SK-N-MC (cell line): Measurements from ENCODE around the gene CAPSL.
A peak's percentile ranks its signal among the peaks of the same experiment; 100 is the strongest.

ENCODE experiments used
- DNase-seq: peaks from one replicate; pipeline ENCODE4 v3.0.0-alpha.2; 2011; ENCODE audit warnings: low read depth, low spot score
- H3K27ac ChIP-seq: fragments of 200-600 bp; sonication (generic); 2 replicates; pipeline ENCODE4 v1.5.1; 2016; ENCODE audit warnings: mixed run types
- H3K36me3 ChIP-seq: fragments of 200-600 bp; sonication (generic); 2 replicates; pipeline ENCODE4 v1.6.1; 2017; ENCODE audit warnings: antibody characterized with exemption, low read length, mixed read lengths; ENCODE audit not compliant: insufficient read depth
- H3K4me3 ChIP-seq: fragments of 200-600 bp; sonication (generic); 2 replicates; pipeline ENCODE4 v1.5.1; 2016
- H3K9ac ChIP-seq: fragments of 200-600 bp; sonication (generic); 2 replicates; pipeline ENCODE4 v1.8.0; 2017; ENCODE audit warnings: mixed run types, mixed read lengths; ENCODE audit not compliant: insufficient read length
- H3K9me3 ChIP-seq: fragments of 200-600 bp; sonication (generic); 2 replicates; pipeline ENCODE4 v1.6.1; 2017; ENCODE audit warnings: low read depth, mild to moderate bottlenecking, antibody characterized with exemption, low read length, moderate library complexity, mixed read lengths
- EZH2 ChIP-seq: fragments of 200-600 bp; sonication (generic); IDR thresholded peaks from one replicate; pipeline ENCODE4 v1.6.1; 2017; ENCODE audit warnings: antibody characterized with exemption
- FOXP2 ChIP-seq: optimal IDR thresholded peaks from 2 replicates; pipeline ENCODE3; 2011; ENCODE audit warnings: mild to moderate bottlenecking, moderate library complexity; ENCODE audit not compliant: insufficient read depth; ENCODE audit errors: extremely low read length, control extremely low read depth
- POLR2AphosphoS5 ChIP-seq: IDR thresholded peaks from 2 replicates; pipeline ENCODE4 v1.6.1; 2012; ENCODE audit warnings: mild to moderate bottlenecking, low read depth, low read length, borderline replicate concordance

CAPSL gene

DNA sequence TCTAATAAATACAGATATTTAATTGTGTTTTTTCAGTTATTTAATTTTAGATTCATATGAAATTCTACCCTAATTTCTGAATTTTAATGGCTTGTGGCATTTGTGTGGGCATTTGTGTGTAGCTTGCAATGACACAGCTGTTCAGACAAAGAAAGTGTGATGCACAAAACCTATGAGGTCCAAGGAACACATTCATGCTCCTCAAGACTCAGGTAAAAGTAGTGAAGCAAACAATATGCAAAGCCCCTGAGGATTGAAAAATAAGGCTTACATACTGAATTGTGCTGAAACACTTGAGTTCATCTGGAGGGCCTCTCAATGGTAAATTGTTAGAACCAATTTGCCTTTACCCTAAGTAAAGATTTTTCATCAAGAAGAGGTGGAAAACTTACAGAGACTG lies 53.6 kb downstream of the CAPSL start:
- TF ChIP-seq EZH2 (no peak), FOXP2 (no peak), POLR2AphosphoS5 (no peak)
- Histone ChIP-seq H3K9me3 (no peaks in the 10 kb centered on the region), H3K9ac (no peak overlapping the region), H3K4me3 (no peak overlapping the region), H3K36me3 (no peaks in the 10 kb centered on the region), H3K27ac (no peak overlapping the region)
- DNase-seq: no peak

DNA sequence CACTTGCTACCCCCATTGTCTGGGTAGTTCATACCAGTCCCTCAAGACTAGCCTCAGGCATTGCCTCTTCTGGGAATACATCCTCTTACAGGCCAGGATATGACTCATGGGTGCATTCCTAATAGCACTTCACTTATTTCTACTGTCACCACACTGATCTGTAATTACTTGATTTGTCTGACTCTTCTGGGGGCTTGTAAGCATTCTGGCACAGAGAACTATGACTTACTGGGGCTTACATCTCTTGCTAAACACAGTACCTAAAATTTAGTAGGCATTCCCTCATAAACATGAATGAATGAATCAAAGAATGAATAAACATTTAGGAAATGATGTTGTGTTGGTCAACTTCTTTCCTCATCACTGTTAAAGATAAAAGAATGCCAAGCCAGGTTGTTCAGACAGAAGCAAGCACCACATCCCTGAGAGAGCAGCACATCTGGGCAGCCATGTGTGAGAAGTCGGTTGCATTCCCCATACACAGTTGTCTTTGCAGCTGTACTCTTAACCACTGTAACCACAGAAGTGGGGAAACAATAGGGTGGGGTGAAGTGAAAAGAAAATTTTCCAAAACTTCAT lies 54.1 kb downstream of the CAPSL start:
- H3K27ac ChIP-seq: no peak overlapping the region
- no peaks in the 10 kb centered on the region for H3K36me3 ChIP-seq
- peak; percentile 40 for DNase-seq
- no peak overlapping the region for H3K9ac ChIP-seq
- no peak for TF ChIP-seq FOXP2
- no peak for TF ChIP-seq EZH2
- no peak for TF ChIP-seq POLR2AphosphoS5
- no peak overlapping the region for H3K4me3 ChIP-seq
- H3K9me3 ChIP-seq: no peaks in the 10 kb centered on the region

DNA sequence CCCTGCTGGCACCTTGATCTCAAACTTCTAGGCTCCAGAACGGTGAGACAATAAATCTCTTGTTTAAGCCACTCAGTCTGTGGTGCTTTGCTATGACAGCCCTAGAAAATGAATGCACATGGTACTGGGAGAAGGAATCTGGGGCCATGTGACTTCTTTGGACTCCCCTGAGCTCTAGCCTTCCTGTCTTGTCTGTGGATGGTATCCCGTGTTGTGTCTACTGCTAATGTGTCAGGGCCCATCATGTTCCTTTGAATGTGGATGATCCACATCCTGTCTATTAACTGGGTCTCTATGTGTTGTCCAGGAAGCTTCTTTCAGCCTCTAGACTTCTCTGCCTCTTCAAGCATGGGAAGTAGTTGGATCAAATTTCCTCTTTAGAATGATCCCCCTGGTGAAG lies 56.7 kb downstream of the CAPSL start:
- no peak overlapping the region for H3K27ac ChIP-seq
- DNase-seq: no peak
- no peak overlapping the region for H3K9ac ChIP-seq
- H3K4me3 ChIP-seq: no peak overlapping the region
- TF ChIP-seq EZH2 (no peak), POLR2AphosphoS5 (no peak), FOXP2 (no peak)
- no peaks in the 10 kb centered on the region for H3K36me3 ChIP-seq
- no peaks in the 10 kb centered on the region for H3K9me3 ChIP-seq

DNA sequence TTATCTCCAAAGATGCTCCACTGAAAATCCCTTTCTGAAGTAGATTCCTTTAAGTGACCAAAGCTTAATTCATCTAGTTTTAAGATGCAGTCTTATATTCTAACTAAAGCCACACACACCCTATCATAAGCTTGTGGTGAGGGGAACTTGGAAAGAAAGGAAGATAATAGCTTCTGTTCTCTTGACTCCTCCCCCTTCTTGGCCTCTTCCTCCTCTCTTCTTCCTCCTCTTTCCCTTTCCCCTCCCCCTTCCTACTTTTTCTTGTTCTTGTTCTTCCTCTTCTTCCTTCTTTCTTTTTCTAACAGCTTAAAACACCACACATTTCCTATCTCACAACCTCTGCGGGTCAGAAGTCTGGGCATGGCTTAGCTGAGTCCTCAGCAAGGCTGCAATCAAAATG lies 58.3 kb downstream of the CAPSL start:
- DNase-seq: no peak
- Histone ChIP-seq H3K9me3 (no peaks in the 10 kb centered on the region), H3K27ac (no peak overlapping the region), H3K36me3 (no peaks in the 10 kb centered on the region), H3K9ac (no peak overlapping the region), H3K4me3 (no peak overlapping the region)
- TF ChIP-seq FOXP2 (no peak), POLR2AphosphoS5 (no peak), EZH2 (no peak)

DNA sequence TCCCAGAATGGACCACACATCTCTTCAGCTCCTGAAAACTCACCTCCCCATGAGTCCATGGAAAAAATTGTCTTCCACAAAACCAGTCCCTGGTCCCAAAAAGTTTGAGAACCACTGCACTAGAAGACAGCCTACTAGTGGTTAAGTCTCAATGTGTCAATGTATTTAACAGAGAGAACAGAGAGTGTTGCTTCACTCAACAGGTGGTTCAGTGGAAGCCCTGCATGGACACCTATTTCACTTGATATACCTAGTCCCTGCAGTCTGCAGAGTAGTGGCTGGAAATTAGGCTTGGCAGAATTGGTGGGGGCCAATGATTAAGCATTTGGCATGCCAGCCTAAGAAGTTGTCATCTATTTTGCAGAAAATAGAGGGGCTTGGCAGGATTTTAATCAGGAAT lies 58.8 kb downstream of the CAPSL start:
- Histone ChIP-seq H3K36me3 (no peaks in the 10 kb centered on the region), H3K9ac (no peak overlapping the region), H3K9me3 (no peaks in the 10 kb centered on the region), H3K27ac (no peak overlapping the region), H3K4me3 (no peak overlapping the region)
- TF ChIP-seq FOXP2: no peak
- TF ChIP-seq POLR2AphosphoS5: no peak
- TF ChIP-seq EZH2: no peak
- DNase-seq: no peak

DNA sequence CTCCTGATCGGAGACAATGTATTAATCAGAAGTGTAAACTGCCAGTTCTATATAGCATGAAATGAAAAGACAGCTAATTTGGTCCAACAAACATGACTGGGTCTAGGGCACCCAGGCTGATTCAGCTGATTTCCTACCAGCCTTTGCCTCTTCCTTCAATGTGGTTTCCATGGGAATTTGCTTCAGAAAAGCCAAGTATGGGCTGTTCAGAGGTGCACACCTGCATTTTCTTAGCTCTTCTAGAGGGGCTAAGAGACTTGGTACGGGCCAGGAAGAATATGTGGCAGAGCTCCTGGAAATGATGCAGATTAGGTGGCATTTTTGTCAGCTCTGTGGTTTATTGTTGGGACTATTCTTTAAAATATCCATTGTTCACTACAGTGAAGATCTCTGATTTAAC lies 59.3 kb downstream of the CAPSL start:
- DNase-seq: no peak

DNA sequence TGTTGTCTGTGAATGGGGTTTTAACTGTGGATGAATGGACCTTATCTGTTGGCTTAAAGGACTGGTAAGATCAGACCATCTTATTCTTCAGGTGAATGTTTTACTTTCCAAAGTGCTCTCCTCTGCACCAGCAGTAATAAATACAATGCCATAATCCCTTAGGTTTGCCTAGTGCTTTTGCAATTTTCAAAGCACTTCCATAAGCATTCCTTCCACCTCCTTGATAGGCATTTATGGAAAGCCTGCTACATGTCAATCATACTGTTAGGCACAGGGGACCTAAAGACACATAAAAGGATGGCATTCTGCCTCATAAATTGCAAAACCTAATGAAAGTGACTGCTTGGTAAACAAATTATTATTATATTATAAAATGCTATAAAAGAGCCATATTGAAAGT lies 60.3 kb downstream of the CAPSL start:
- H3K27ac ChIP-seq: no peak overlapping the region
- no peak overlapping the region for H3K9ac ChIP-seq
- no peak overlapping the region for H3K4me3 ChIP-seq

More for the DNA sequence above, 59.3 kb downstream of the CAPSL start:
- Histone ChIP-seq H3K27ac (no peak overlapping the region), H3K9me3 (no peaks in the 10 kb centered on the region), H3K9ac (no peak overlapping the region), H3K36me3 (no peaks in the 10 kb centered on the region), H3K4me3 (no peak overlapping the region)
- TF ChIP-seq EZH2 (no peak), POLR2AphosphoS5 (no peak), FOXP2 (no peak)

DNA sequence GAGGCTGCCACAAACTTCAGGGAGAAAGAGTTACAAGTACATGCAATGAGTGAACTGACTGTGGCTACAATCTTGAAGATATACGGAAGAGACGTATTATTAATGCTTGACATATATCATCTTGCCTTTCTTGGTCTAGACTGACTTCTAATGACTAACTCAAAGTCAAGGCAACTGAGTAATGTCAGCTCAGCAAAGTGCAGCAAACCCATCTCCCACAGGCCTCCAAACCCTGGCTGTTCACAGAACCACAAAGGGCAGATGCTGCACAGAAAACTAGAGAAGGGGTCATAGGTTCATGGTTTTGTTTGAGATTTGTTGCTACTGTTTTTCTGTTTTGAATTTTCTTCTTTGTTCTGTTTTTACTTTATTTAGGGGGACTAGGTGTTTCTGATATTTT lies 60.8 kb downstream of the CAPSL start:
- TF ChIP-seq EZH2 (no peak), FOXP2 (no peak), POLR2AphosphoS5 (no peak)

More for the DNA sequence above, 60.3 kb downstream of the CAPSL start:
- TF ChIP-seq EZH2: no peak
- Histone ChIP-seq H3K9me3 (no peaks in the 10 kb centered on the region), H3K36me3 (no peaks in the 10 kb centered on the region)
- no peak for DNase-seq

DNA sequence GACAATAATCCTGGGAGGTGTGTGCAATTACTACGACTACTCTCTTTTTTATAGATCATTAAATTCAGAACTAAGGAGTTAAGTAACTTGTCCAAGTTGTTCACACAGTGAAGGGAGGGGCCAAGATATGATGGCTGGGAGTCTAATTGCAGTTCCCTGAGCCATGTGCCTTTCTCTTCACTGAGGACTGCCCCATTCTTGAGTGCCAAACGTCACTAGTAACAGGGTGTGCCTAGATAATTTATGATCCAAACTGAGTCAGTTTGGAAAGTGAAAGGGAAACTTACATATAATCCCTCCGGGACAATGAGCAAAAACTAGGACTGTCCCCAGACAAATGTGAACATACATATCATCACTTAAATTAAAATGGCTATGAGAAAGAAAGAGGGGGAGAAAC lies 61.5 kb downstream of the CAPSL start:
- Histone ChIP-seq H3K27ac (no peak overlapping the region), H3K9me3 (no peaks in the 10 kb centered on the region), H3K36me3 (no peaks in the 10 kb centered on the region), H3K4me3 (no peak overlapping the region), H3K9ac (no peak overlapping the region)
- no peak for TF ChIP-seq FOXP2
- TF ChIP-seq EZH2: no peak
- TF ChIP-seq POLR2AphosphoS5: no peak
- DNase-seq: no peak

More for the DNA sequence above, 60.8 kb downstream of the CAPSL start:
- DNase-seq: no peak
- Histone ChIP-seq H3K9ac (no peak overlapping the region), H3K36me3 (no peaks in the 10 kb centered on the region), H3K4me3 (no peak overlapping the region), H3K27ac (no peak overlapping the region), H3K9me3 (no peaks in the 10 kb centered on the region)
